ENCODE measurements around the gene CHMP4A. TPM values are rescaled to one million over a fixed set of nuclear protein-coding genes. Genes with fewer than 3 reads are reported as not detected.
A peak's percentile ranks its signal among the peaks of the same experiment; 100 is the strongest.

Gene CHMP4A
- total RNA-seq, 2 experiments from 2014 or later = 83.2 to 93.4 TPM

DNA sequence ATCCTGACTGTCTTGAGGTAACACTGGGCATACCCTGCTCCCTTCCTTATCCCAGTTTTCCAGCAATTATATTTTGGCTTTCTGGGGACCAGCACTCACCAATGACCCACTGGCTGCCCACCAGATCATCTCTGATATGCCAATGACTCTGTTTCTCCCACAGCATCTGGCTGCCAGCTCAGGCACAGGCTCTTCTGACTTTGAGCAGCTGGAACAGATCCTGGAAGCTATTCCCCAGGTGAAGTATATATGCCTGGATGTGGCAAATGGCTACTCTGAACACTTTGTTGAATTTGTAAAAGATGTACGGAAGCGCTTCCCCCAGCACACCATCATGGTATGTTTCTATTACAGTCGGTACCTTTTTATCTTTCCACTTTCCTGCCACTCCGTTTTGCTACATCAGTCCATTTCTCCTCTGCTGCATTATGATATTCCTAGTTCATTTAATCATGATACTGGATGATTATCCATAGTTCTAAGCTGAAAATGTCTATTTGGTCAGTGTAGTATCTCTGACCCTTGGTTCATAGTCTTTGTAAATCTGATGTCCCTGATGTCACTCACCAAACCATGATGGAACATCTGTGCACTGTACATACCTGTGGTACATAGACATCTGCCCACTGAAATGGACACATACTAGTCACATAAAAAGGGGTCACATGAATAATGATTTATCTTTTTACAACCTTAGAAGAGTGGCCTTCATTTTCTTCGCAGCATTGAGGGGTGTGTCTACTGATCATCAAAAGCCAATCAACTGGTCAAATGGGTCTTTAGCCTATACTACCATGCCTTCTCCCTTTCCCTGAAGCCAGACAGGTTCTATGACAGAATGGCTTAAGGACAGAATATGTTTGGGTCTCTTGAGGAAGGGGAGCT lies 22.8 kb upstream of the CHMP4A start:
- POLR2A ChIA-PET = interaction anchor here (1.0 to 1.6 kb wide), 8 partner anchors 8 to 194 kb away, joined by 3 to 7 read pairs (median 4); partner anchors contain the start of genes CHMP4A, KHNYN and MDP1
- peaks cover 62% of the 10 kb centered on the region for H3K4me1 Mint-ChIP-seq (ENCODE audit: low read depth)
- no peak for ATAC-seq
- no peak overlapping the region for H3K27ac Mint-ChIP-seq
- H3K9me3 Mint-ChIP-seq (ENCODE audit: insufficient read depth) = no peaks in the 10 kb centered on the region
- DNase-seq = no peak
- CTCF ChIA-PET = interaction anchor here (1.1 to 21.9 kb wide), 8 partner anchors 10 to 200 kb away, joined by 3 to 801 read pairs (median 4); partner anchors contain the start of genes CHMP4A, CIDEB, DHRS1 and LTB4R
- no peaks in the 10 kb centered on the region for H3K27me3 Mint-ChIP-seq (ENCODE audit: low read depth)
- no peak overlapping the region for H3K4me3 Mint-ChIP-seq
- peaks cover 70% of the 10 kb centered on the region for H3K36me3 Mint-ChIP-seq (ENCODE audit: low read depth)

GRCh38 chr14:24234095-24235005 lies 21.1 kb upstream of the CHMP4A start:
- Mint-ChIP-seq H3K4me1 (ENCODE audit: low read depth) (peaks cover 55% of the 10 kb centered on the region), H3K27me3 (ENCODE audit: low read depth) (no peaks in the 10 kb centered on the region), H3K27ac (peak overlapping the region; percentile 32), H3K36me3 (ENCODE audit: low read depth) (peaks cover 57% of the 10 kb centered on the region), H3K9me3 (ENCODE audit: insufficient read depth) (no peaks in the 10 kb centered on the region), H3K4me3 (peak overlapping the region; percentile 89)
- CTCF ChIA-PET = interaction anchor here (0.5 to 21.9 kb wide), 12 partner anchors 8 to 1120 kb away, joined by 3 to 801 read pairs (median 4); partner anchors contain the start of genes CHMP4A, CIDEB, DHRS1 and LTB4R
- DNase-seq = no peak
- no peak for ATAC-seq
- POLR2A ChIA-PET = interaction anchor here (0.8 to 2.8 kb wide), 6 partner anchors 8 to 87 kb away, joined by 3 to 23 read pairs (median 4); partner anchors contain the start of genes IRF9, LTB4R2, MDP1 and TINF2

- no peaks in the 10 kb centered on the region for H3K27me3 Mint-ChIP-seq (ENCODE audit: low read depth)
- peak overlapping the region; percentile 90 for H3K27ac Mint-ChIP-seq
- POLR2A ChIA-PET = interaction anchor here (0.7 to 2.8 kb wide), 5 partner anchors 9 to 678 kb away, joined by 3 to 23 read pairs (median 4); partner anchors contain the start of genes DHRS1, LTB4R2, MDP1 and NOP9
- CTCF ChIA-PET = interaction anchor here (2.1 to 21.9 kb wide), 2 partner anchors 9 to 68 kb away, joined by 19 to 801 read pairs; partner anchors contain the start of genes CIDEB, DHRS1, LTB4R and LTB4R2
- ATAC-seq (no peak), DNase-seq (no peak)
- peak overlapping the region; percentile 89 for H3K4me3 Mint-ChIP-seq
- H3K9me3 Mint-ChIP-seq (ENCODE audit: insufficient read depth) = no peaks in the 10 kb centered on the region
- H3K4me1 Mint-ChIP-seq (ENCODE audit: low read depth) = peaks cover 50% of the 10 kb centered on the region
- H3K36me3 Mint-ChIP-seq (ENCODE audit: low read depth) = peaks cover 52% of the 10 kb centered on the region
These were observed 20.2 kb upstream of the CHMP4A start for GRCh38 chr14:24233538-24233866.

- Mint-ChIP-seq H3K27ac (peak within 1 kb of the TSS; percentile 90), H3K9me3 (ENCODE audit: insufficient read depth) (no peaks in the 10 kb centered on the region), H3K27me3 (ENCODE audit: low read depth) (no peaks in the 10 kb centered on the region), H3K4me1 (ENCODE audit: low read depth) (peaks cover 45% of the 10 kb centered on the region), H3K4me3 (peak within 1 kb of the TSS; percentile 89), H3K36me3 (ENCODE audit: low read depth) (peaks cover 48% of the 10 kb centered on the region)
- ChIA-PET CTCF (interaction anchor here (1.2 to 21.9 kb wide), 3 partner anchors 9 to 69 kb away, joined by 9 to 801 read pairs (median 19); partner anchors contain the start of genes CIDEB, DHRS1, LTB4R and LTB4R2), POLR2A (interaction anchor here (0.7 to 2.8 kb wide), 5 partner anchors 9 to 677 kb away, joined by 3 to 23 read pairs (median 4); partner anchors contain the start of genes DHRS1, MDP1, NOP9 and RABGGTA)
- DNase-seq = peak; percentile 49
- peak; percentile 50 for ATAC-seq
These were observed 19.6 kb upstream of the CHMP4A start, which contains the start of gene GMPR2 for GRCh38 chr14:24232645-24233537. TSS of gene GMPR2 (plus strand) at chr14:24232929. CDS start at chr14:24233254, 325 bp downstream.

DNA sequence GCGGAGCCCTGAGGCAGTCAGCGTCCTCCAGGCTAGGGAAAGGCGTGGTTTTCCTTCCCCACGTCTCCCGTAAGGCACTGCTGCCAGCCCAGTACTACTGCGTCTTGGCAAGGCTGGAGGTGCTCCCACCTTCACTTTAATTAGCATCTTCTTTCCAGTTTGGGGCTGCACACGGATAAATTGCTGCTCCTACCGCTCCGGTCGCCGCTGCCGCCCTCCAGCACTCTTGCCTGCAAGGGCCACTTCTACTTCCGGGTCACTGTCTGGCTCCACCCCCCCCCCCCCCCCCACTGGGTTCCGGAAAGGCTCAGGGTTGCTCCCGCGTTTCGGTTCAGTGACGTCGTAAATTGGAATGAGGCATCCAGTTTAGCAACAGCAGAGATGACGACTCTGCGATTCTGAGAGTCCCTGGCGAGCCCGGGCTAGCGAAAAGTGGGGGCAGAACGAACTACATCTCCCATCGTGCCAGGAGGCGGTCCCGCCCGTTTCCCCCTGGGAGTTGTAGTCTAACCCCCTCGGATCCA lies 18.9 kb upstream of the CHMP4A start, which contains the start of gene NEDD8:
NEDD8 (minus strand) TSS at position 247 of the 524 bp plus-strand sequence; CDS start at position 147, 100 bp downstream.
- Mint-ChIP-seq H3K9me3 (ENCODE audit: insufficient read depth) (no peaks in the 10 kb centered on the region), H3K4me1 (ENCODE audit: low read depth) (peaks cover 46% of the 10 kb centered on the region), H3K27ac (peak within 1 kb of the TSS; percentile 90), H3K36me3 (ENCODE audit: low read depth) (peaks cover 45% of the 10 kb centered on the region), H3K27me3 (ENCODE audit: low read depth) (no peaks in the 10 kb centered on the region), H3K4me3 (peak within 1 kb of the TSS; percentile 89)
- POLR2A ChIA-PET = interaction anchor here (1.3 to 2.8 kb wide), 4 partner anchors 10 to 67 kb away, joined by 4 to 23 read pairs (median 6); partner anchors contain the start of genes DHRS1, MDP1, NOP9 and RABGGTA
- ATAC-seq = peak; percentile 89
- CTCF ChIA-PET = interaction anchor here (1.2 to 21.9 kb wide), 3 partner anchors 10 to 69 kb away, joined by 9 to 801 read pairs (median 19); partner anchors contain the start of genes CIDEB, DHRS1, LTB4R and LTB4R2
- DNase-seq = peak; percentile 93

- ChIA-PET POLR2A (interaction anchor here (0.6 to 2.1 kb wide), 2 partner anchors 18 to 36 kb away, joined by 5 to 11 read pairs; partner anchors contain the start of gene CHMP4A), CTCF (interaction anchor here (0.6 to 1.3 kb wide), 8 partner anchors 10 to 138 kb away, joined by 3 to 7 read pairs (median 4); partner anchors contain the start of genes CIDEB, MDP1, PCK2 and TINF2)
- no peaks in the 10 kb centered on the region for H3K27me3 Mint-ChIP-seq (ENCODE audit: low read depth)
- peak overlapping the region; percentile 89 for H3K4me3 Mint-ChIP-seq
- no peaks in the 10 kb centered on the region for H3K9me3 Mint-ChIP-seq (ENCODE audit: insufficient read depth)
- peak overlapping the region; percentile 90 for H3K27ac Mint-ChIP-seq
- peaks cover 52% of the 10 kb centered on the region for H3K4me1 Mint-ChIP-seq (ENCODE audit: low read depth)
- peak; percentile 56 for DNase-seq
- peaks cover 42% of the 10 kb centered on the region for H3K36me3 Mint-ChIP-seq (ENCODE audit: low read depth)
- ATAC-seq = peak; percentile 45
These were observed 18.2 kb upstream of the CHMP4A start for GRCh38 chr14:24231263-24232120.

DNA sequence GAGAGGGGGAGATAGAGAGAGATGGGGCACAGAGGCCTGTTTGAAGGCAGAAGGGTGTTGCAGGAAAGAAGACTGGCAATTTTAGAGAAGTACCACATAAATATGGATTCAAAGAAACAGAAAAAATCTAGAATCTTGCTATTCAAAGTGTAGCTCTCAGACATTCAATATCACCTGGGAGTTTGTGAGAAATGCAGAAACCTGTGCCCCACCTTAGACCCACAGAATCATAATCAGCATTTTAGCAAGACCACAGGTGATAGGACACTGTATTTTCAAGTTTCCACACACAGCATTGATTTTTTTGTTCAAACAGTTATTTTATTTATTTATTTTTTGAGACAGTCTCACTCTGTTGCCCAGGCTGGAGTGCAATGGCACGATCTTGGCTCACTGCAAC lies 15.6 kb upstream of the CHMP4A start:
- no peaks in the 10 kb centered on the region for H3K27me3 Mint-ChIP-seq (ENCODE audit: low read depth)
- peaks cover 25% of the 10 kb centered on the region for H3K36me3 Mint-ChIP-seq (ENCODE audit: low read depth)
- no peak for ATAC-seq
- peaks cover 47% of the 10 kb centered on the region for H3K4me1 Mint-ChIP-seq (ENCODE audit: low read depth)
- no peak for DNase-seq
- CTCF ChIA-PET = interaction anchor here (1.1 to 2.1 kb wide), 4 partner anchors 9 to 79 kb away, joined by 3 to 10 read pairs (median 6); partner anchors contain the start of genes CHMP4A and CIDEB
- POLR2A ChIA-PET = interaction anchor here (1.0 to 1.9 kb wide), 2 partner anchors 14 to 15 kb away, joined by 4 to 8 read pairs; partner anchors contain the start of genes CHMP4A and TINF2
- no peak overlapping the region for H3K4me3 Mint-ChIP-seq
- no peaks in the 10 kb centered on the region for H3K9me3 Mint-ChIP-seq (ENCODE audit: insufficient read depth)
- peak overlapping the region; percentile 42 for H3K27ac Mint-ChIP-seq

- H3K36me3 Mint-ChIP-seq (ENCODE audit: low read depth) = peaks cover 23% of the 10 kb centered on the region
- peaks cover 38% of the 10 kb centered on the region for H3K4me1 Mint-ChIP-seq (ENCODE audit: low read depth)
- CTCF ChIA-PET = interaction anchor here (1.4 kb wide), 1 partner anchor 16 kb away, joined by 7 read pairs; the partner anchor contains the start of gene TINF2
- no peak overlapping the region for H3K4me3 Mint-ChIP-seq
- no peak for DNase-seq
- no peak overlapping the region for H3K27ac Mint-ChIP-seq
- POLR2A ChIA-PET = interaction anchor here (1.2 kb wide), 1 partner anchor 16 kb away, joined by 5 read pairs; the partner anchor contains the start of gene TINF2
- no peaks in the 10 kb centered on the region for H3K27me3 Mint-ChIP-seq (ENCODE audit: low read depth)
- no peaks in the 10 kb centered on the region for H3K9me3 Mint-ChIP-seq (ENCODE audit: insufficient read depth)
- ATAC-seq = no peak
These were observed 13.2 kb upstream of the CHMP4A start for GRCh38 chr14:24226473-24226872.

DNA sequence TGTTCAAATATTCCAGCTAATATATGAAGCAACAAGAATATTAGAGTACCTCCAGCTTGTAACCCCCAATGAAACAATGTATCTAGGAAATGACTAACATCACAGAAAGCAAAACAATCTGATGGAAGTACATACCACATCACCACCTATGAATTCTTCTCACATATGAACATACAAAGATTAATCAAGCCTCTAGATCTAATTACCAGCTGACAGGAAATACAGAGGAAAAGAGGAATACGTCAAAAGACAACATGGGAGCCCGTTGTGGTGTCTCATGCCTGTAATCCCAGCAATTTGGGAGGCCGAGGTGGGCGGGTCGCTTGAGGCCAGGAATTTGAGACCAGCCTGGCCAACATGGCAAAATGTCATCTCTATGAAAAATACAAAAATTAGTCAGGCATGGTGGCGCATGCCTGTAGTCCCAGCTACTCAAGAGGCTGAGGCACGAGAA lies 11.4 kb upstream of the CHMP4A start:
- peaks cover 21% of the 10 kb centered on the region for H3K36me3 Mint-ChIP-seq (ENCODE audit: low read depth)
- no peak for DNase-seq
- POLR2A ChIA-PET = interaction anchor here (1.6 kb wide), 1 partner anchor 11 kb away, joined by 7 read pairs; the partner anchor contains the start of gene CHMP4A

More for the DNA sequence above, 11.4 kb upstream of the CHMP4A start:
- CTCF ChIA-PET = interaction anchor here (1.6 to 2.7 kb wide), 3 partner anchors 9 to 73 kb away, joined by 4 to 9 read pairs (median 7); partner anchors contain the start of genes CHMP4A and MDP1
- H3K27ac Mint-ChIP-seq = no peak overlapping the region
- no peak for ATAC-seq
- H3K4me3 Mint-ChIP-seq = no peak overlapping the region
- no peaks in the 10 kb centered on the region for H3K27me3 Mint-ChIP-seq (ENCODE audit: low read depth)
- H3K4me1 Mint-ChIP-seq (ENCODE audit: low read depth) = peaks cover 28% of the 10 kb centered on the region
- H3K9me3 Mint-ChIP-seq (ENCODE audit: insufficient read depth) = no peaks in the 10 kb centered on the region

All from activated CD8-positive, alpha-beta T cell treated with anti-CD3 and anti-CD28 coated beads, Interleukin-2, amount 10 ng/mL, durations not matched to agents 7 days and 5 days (primary cell).